ENCODE results near the gene PLXDC2.

The PLXDC2 gene

GRCh38 chr10:19791032-19791431, 25.2 kb upstream of the PLXDC2 start:
- CTCF ChIA-PET, result interaction anchor here (1.5 to 1.6 kb wide), 2 partner anchors 14 to 378 kb away, joined by 4 read pairs; no protein-coding TSS in a partner anchor
- no peak for DNase-seq (ENCODE audit: extremely low spot score)

GRCh38 chr10:19795684-19796083, 20.5 kb upstream of the PLXDC2 start:
- ChIA-PET POLR2A (no interaction called here), CTCF (no interaction called here)
- TF ChIP-seq CTCF (IDR thresholded peaks at IDR 0.05; ENCODE audit: control extremely low read depth, extremely low read depth, low read depth, missing control alignments), result no peak

More at GRCh38 chr10:19791032-19791431, 25.2 kb upstream of the PLXDC2 start:
- POLR2A ChIA-PET, result no interaction called here
- TF ChIP-seq CTCF (IDR thresholded peaks at IDR 0.05; ENCODE audit: control extremely low read depth, extremely low read depth, low read depth, missing control alignments), result no peak

DNA sequence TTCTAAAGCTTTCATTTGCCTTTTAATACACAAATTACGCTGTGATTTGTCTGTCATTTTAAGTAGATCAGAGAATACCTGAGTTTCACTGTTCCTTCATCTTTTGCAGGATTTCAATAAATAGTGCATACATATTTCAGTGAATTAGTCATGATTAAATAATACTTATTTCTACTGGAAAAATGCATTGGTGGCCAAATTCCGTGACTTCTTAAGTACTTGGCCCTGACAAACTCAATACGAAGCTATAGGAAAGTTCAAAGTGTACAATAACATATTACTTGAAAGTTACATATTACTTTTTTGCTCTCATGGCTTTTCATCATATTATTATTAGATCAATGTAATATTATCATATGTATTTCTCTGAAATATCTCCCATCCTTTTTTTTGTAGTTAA, 16.1 kb upstream of the PLXDC2 start:
- CTCF ChIA-PET, result no interaction called here
- DNase-seq (ENCODE audit: extremely low spot score), result no peak
- POLR2A ChIA-PET, result no interaction called here
- TF ChIP-seq CTCF (IDR thresholded peaks at IDR 0.05; ENCODE audit: control extremely low read depth, extremely low read depth, low read depth, missing control alignments), result no peak

More at GRCh38 chr10:19795684-19796083, 20.5 kb upstream of the PLXDC2 start:
- DNase-seq (ENCODE audit: extremely low spot score), result no peak

GRCh38 chr10:19801369-19801768, 14.9 kb upstream of the PLXDC2 start:
- ChIA-PET POLR2A (no interaction called here), CTCF (no interaction called here)
- no peak for TF ChIP-seq CTCF (IDR thresholded peaks at IDR 0.05; ENCODE audit: control extremely low read depth, extremely low read depth, low read depth, missing control alignments)
- DNase-seq (ENCODE audit: extremely low spot score), result no peak

GRCh38 chr10:19803676-19804075, 12.6 kb upstream of the PLXDC2 start:
- TF ChIP-seq CTCF (IDR thresholded peaks at IDR 0.05; ENCODE audit: control extremely low read depth, extremely low read depth, low read depth, missing control alignments), result no peak
- ChIA-PET CTCF (interaction anchor here (1.0 kb wide), 1 partner anchor 12 kb away, joined by 3 read pairs; no protein-coding TSS in a partner anchor), POLR2A (no interaction called here)

DNA sequence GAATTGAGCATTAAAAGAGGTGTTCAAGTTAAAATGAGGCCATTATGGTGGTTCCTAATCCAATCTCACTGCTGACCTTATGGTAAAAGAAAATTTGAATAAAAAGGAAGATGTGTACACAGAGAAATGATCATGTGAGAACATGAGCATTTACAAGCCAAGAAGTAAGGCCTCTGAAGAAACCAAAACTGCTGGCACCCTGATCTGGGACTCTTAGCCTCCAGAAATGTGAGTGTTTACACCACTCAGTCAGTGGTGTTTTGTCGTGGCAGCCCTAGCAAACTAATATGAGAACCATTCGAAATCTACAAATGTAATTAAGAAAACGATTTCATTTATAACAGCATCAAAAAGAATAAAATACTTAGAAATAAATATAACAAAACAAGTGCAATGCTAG, 6.8 kb upstream of the PLXDC2 start:
- DNase-seq (ENCODE audit: extremely low spot score), result no peak
- ChIA-PET POLR2A (no interaction called here), CTCF (no interaction called here)
- TF ChIP-seq CTCF (IDR thresholded peaks at IDR 0.05; ENCODE audit: control extremely low read depth, extremely low read depth, low read depth, missing control alignments), result no peak

More at GRCh38 chr10:19803676-19804075, 12.6 kb upstream of the PLXDC2 start:
- DNase-seq (ENCODE audit: extremely low spot score), result no peak

- POLR2A ChIA-PET, result no interaction called here
- no peak for DNase-seq (ENCODE audit: extremely low spot score)
- CTCF ChIA-PET, result no interaction called here
- TF ChIP-seq CTCF (IDR thresholded peaks at IDR 0.05; ENCODE audit: control extremely low read depth, extremely low read depth, low read depth, missing control alignments), result no peak
Observed at GRCh38 chr10:19811540-19811939, 4.7 kb upstream of the PLXDC2 start.

Data from GM10248 (cell line).